MM.1S (cell line): ENCODE data around the gene ASB10.

ENCODE experiments used
- DNase-seq: peaks from one replicate; pipeline ENCODE4 v3.0.0-alpha.2; 2015
- H2AFZ ChIP-seq: fragments of 300-600 bp; sonication (generic); 2 replicates; pipeline ENCODE4 v1.6.0; 2016; ENCODE audit warnings: antibody characterized with exemption, low read length
- H3F3A ChIP-seq: fragments of 300-600 bp; sonication (generic); 2 replicates; pipeline ENCODE4 v1.6.1; 2016; ENCODE audit warnings: mild to moderate bottlenecking, antibody characterized with exemption, low read length, moderate library complexity, mixed read lengths; ENCODE audit not compliant: insufficient read depth
- H3K27ac ChIP-seq: fragments of 300-600 bp; sonication (generic); 2 replicates; pipeline ENCODE4 v1.5.1; 2016; ENCODE audit warnings: mild to moderate bottlenecking, low read length
- H3K27me3 ChIP-seq: fragments of 300-600 bp; sonication (generic); replicated peaks from 2 replicates; pipeline ENCODE4 v1.6.0; 2016; ENCODE audit warnings: low read length; ENCODE audit not compliant: insufficient read depth
- H3K36me3 ChIP-seq: fragments of 300-600 bp; sonication (generic); replicated peaks from 2 replicates; pipeline ENCODE4 v1.6.1; 2016; ENCODE audit warnings: mild to moderate bottlenecking, low read length, mixed read lengths; ENCODE audit not compliant: insufficient read depth
- H3K4me1 ChIP-seq: fragments of 300-600 bp; sonication (generic); 2 replicates; pipeline ENCODE4 v1.6.1; 2016; ENCODE audit warnings: low read length, mixed read lengths
- H3K4me2 ChIP-seq: fragments of 300-600 bp; sonication (generic); 2 replicates; pipeline ENCODE4 v1.6.0; 2016; ENCODE audit warnings: low read depth, low read length
- H3K4me3 ChIP-seq: fragments of 300-600 bp; sonication (generic); 2 replicates; pipeline ENCODE4 v1.5.1; 2016; ENCODE audit warnings: low read length, mixed read lengths
- H3K79me2 ChIP-seq: fragments of 300-600 bp; sonication (generic); 2 replicates; pipeline ENCODE4 v1.6.1; 2016; ENCODE audit warnings: mixed run types, low read length, mixed read lengths
- H3K9ac ChIP-seq: fragments of 300-600 bp; sonication (generic); 2 replicates; pipeline ENCODE4 v1.6.1; 2016; ENCODE audit warnings: low read length, mixed read lengths
- H3K9me2 ChIP-seq: fragments of 300-600 bp; sonication (generic); replicated peaks from 2 replicates; pipeline ENCODE4 v1.6.1; 2016; ENCODE audit warnings: mild to moderate bottlenecking, low read length, mixed read lengths; ENCODE audit not compliant: insufficient read depth
- H3K9me3 ChIP-seq: fragments of 300-600 bp; sonication (generic); replicated peaks from 2 replicates; pipeline ENCODE4 v1.6.1; 2016; ENCODE audit warnings: mild to moderate bottlenecking, low read length, mixed read lengths; ENCODE audit not compliant: insufficient read depth
- H4K20me1 ChIP-seq: fragments of 300-600 bp; sonication (generic); 2 replicates; pipeline ENCODE4 v1.6.1; 2016; ENCODE audit warnings: mild to moderate bottlenecking, low read length, moderate library complexity, mixed read lengths; ENCODE audit not compliant: insufficient read depth
- CTCF ChIP-seq: fragments of 300-600 bp; sonication (generic); IDR thresholded peaks from 2 replicates; pipeline ENCODE4 v1.5.1; 2016; ENCODE audit warnings: antibody characterized with exemption, low read length, mixed read lengths
- EZH2 ChIP-seq: fragments of 300-600 bp; sonication (generic); optimal IDR thresholded peaks from 2 replicates; pipeline ENCODE3; 2017; ENCODE audit warnings: low read depth, mild to moderate bottlenecking, antibody characterized with exemption, low read length, mixed read lengths
- EZH2phosphoT487 ChIP-seq: fragments of 300-600 bp; sonication (generic); IDR thresholded peaks from 2 replicates; pipeline ENCODE4 v1.6.1; 2018; ENCODE audit warnings: antibody characterized with exemption, low read length

The ASB10 gene

GRCh38 chr7:151150388-151150787 is 36.7 kb downstream of the ASB10 start:
- Histone ChIP-seq H3K9ac (no peak overlapping the region), H3K36me3 (no peaks in the 10 kb centered on the region), H3K27ac (no peak overlapping the region), H4K20me1 (no peaks in the 10 kb centered on the region), H3K4me2 (no peak overlapping the region), H3K9me2 (no peaks in the 10 kb centered on the region), H2AFZ (no peak overlapping the region), H3K9me3 (no peaks in the 10 kb centered on the region), H3K4me1 (no peaks in the 10 kb centered on the region), H3F3A (no peaks in the 10 kb centered on the region), H3K79me2 (no peaks in the 10 kb centered on the region), H3K27me3 (no peaks in the 10 kb centered on the region), H3K4me3 (no peak overlapping the region)
- TF ChIP-seq CTCF (no peak), EZH2 (no peak), EZH2phosphoT487 (no peak)
- DNase-seq, result no peak

DNA sequence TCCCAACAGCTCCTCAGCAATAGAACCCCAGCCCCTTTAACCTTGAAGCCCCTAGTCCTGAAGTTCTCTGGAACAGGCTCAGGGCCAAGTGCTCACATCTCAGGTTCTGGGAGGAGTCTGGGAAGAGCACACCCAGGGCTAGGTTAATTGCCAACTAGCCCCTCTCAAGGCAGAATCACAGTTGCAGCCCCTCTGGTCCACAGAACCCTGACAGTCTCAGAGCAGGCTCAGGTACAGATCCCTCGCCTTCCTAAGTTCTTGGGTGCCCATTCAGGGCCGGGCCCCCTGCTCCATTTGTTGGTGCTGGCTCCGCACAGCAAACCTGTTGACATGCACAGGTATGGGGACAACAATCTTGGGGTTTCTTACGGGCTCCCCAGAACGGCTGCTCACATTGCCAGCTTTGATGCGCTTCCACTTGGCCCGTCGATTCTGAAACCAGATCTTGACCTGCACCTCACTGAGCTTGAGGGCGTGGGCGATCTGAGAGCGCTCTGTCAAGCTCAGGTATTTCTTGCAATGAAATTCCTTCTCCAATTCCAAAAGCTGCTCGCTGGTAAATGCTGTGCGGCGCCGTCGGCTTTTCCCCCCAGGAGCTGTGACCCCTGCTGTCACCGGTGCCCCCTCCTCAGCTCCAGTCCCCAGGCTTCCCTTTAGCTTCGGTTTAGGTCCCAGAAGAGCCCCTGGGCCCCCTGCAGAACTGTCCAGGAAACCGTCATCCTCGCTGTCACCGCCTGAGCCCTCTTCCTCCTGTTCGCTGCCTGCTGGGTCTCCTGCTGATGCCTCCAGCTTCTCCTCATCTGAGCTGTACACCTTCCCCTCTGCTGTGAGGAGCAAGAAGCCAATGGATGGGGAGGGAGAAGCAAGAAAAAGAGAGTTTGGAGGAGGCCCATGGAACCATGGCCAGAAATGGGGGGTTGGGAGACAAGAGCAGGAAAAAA is 38.5 kb downstream of the ASB10 start:
- H3K4me3 ChIP-seq, result no peak overlapping the region
- TF ChIP-seq EZH2 (no peak), EZH2phosphoT487 (no peak), CTCF (no peak)

GRCh38 chr7:151146761-151147160 is 40.3 kb downstream of the ASB10 start:
- TF ChIP-seq EZH2 (no peak), EZH2phosphoT487 (no peak), CTCF (no peak)
- no peak overlapping the region for H3K4me2 ChIP-seq
- no peaks in the 10 kb centered on the region for H3K9me3 ChIP-seq
- H3K79me2 ChIP-seq, result no peaks in the 10 kb centered on the region
- H3K9me2 ChIP-seq, result no peaks in the 10 kb centered on the region
- H3K4me1 ChIP-seq, result no peaks in the 10 kb centered on the region
- no peaks in the 10 kb centered on the region for H3F3A ChIP-seq
- no peak overlapping the region for H3K27ac ChIP-seq
- H3K9ac ChIP-seq, result no peak overlapping the region
- no peaks in the 10 kb centered on the region for H3K36me3 ChIP-seq
- H3K4me3 ChIP-seq, result no peak overlapping the region
- H3K27me3 ChIP-seq, result no peaks in the 10 kb centered on the region
- no peak overlapping the region for H2AFZ ChIP-seq
- no peaks in the 10 kb centered on the region for H4K20me1 ChIP-seq
- no peak for DNase-seq

More for the DNA sequence above, 38.5 kb downstream of the ASB10 start:
- Histone ChIP-seq H4K20me1 (no peaks in the 10 kb centered on the region), H3K4me2 (no peak overlapping the region), H3F3A (no peaks in the 10 kb centered on the region), H2AFZ (no peak overlapping the region), H3K27me3 (no peaks in the 10 kb centered on the region), H3K4me1 (no peaks in the 10 kb centered on the region), H3K27ac (no peak overlapping the region), H3K36me3 (no peaks in the 10 kb centered on the region), H3K9me3 (no peaks in the 10 kb centered on the region), H3K79me2 (no peaks in the 10 kb centered on the region), H3K9ac (no peak overlapping the region), H3K9me2 (no peaks in the 10 kb centered on the region)
- no peak for DNase-seq
